ENCODE results near the gene NFIC. TPM values are rescaled to one million over a fixed set of nuclear protein-coding genes. Genes with fewer than 3 reads are reported as not detected.

Gene NFIC
- total RNA-seq, result 42.7 and 56.0 TPM in 2 replicates

GRCh38 chr19:3365836-3366752 is at the start of gene NFIC:
Gene NFIC, plus strand, starts transcription at chr19:3366583. Its CDS starts 54 bp downstream, at chr19:3366637.
- DNase-seq (ENCODE audit: low read depth), result peak; percentile 85
- H3K4me3 ChIP-seq (ENCODE audit: low read depth, low read length), result peak within 1 kb of the TSS; percentile 85
- TF ChIP-seq CTCF (IDR thresholded peaks at IDR 0.05; ENCODE audit: insufficient read depth, low read depth, low read length), result no peak

GRCh38 chr19:3316659-3317207 is 49.6 kb upstream of the NFIC start:
- H3K4me3 ChIP-seq (ENCODE audit: low read depth, low read length), result no peak overlapping the region
- TF ChIP-seq CTCF (IDR thresholded peaks at IDR 0.05; ENCODE audit: insufficient read depth, low read depth, low read length), result no peak
- DNase-seq (ENCODE audit: low read depth), result no peak

GRCh38 chr19:3319643-3320353 is 46.6 kb upstream of the NFIC start:
- no peak for TF ChIP-seq CTCF (IDR thresholded peaks at IDR 0.05; ENCODE audit: insufficient read depth, low read depth, low read length)
- DNase-seq (ENCODE audit: low read depth), result peak; percentile 31
- H3K4me3 ChIP-seq (ENCODE audit: low read depth, low read length), result no peak overlapping the region

- no peak overlapping the region for H3K4me3 ChIP-seq (ENCODE audit: low read depth, low read length)
- TF ChIP-seq CTCF (IDR thresholded peaks at IDR 0.05; ENCODE audit: insufficient read depth, low read depth, low read length), result no peak
- no peak for DNase-seq (ENCODE audit: low read depth)
Observed at GRCh38 chr19:3320354-3320670, 46.1 kb upstream of the NFIC start.

- H3K4me3 ChIP-seq (ENCODE audit: low read depth, low read length), result no peak overlapping the region
- no peak for TF ChIP-seq CTCF (IDR thresholded peaks at IDR 0.05; ENCODE audit: insufficient read depth, low read depth, low read length)
Observed at GRCh38 chr19:3320853-3321252, 45.5 kb upstream of the NFIC start.

GRCh38 chr19:3321696-3322095 is 44.7 kb upstream of the NFIC start:
- TF ChIP-seq CTCF (IDR thresholded peaks at IDR 0.05; ENCODE audit: insufficient read depth, low read depth, low read length), result no peak
- H3K4me3 ChIP-seq (ENCODE audit: low read depth, low read length), result no peak overlapping the region
- no peak for DNase-seq (ENCODE audit: low read depth)

More at GRCh38 chr19:3320853-3321252, 45.5 kb upstream of the NFIC start:
- DNase-seq (ENCODE audit: low read depth), result no peak

Measured in fibroblast of villous mesenchyme (primary cell).